NB4 (cell line): Measurements from ENCODE around the gene CRIP1.

Source experiments
- DNase-seq: peaks from one replicate; pipeline ENCODE4 v3.0.0; 2010; ENCODE audit warnings: low read depth
- H3K4me3 ChIP-seq: one replicate; pipeline ENCODE4 v1.5.1; 2011; ENCODE audit warnings: mild to moderate bottlenecking, low read depth, low read length, moderate library complexity
- MAX ChIP-seq: IDR thresholded peaks from 2 replicates; pipeline ENCODE4 v1.6.1; 2011; ENCODE audit warnings: low read depth, low read length
- MYC ChIP-seq: IDR thresholded peaks from 2 replicates; pipeline ENCODE4 v1.6.1; 2011; ENCODE audit warnings: low read depth, low read length
- POLR2A ChIP-seq: IDR thresholded peaks from 2 replicates; pipeline ENCODE4 v1.6.1; 2011; ENCODE audit warnings: mild to moderate bottlenecking; ENCODE audit not compliant: insufficient read length; ENCODE audit errors: extremely low read depth
- TF ChIP-seq, protein P1 (sequence below): IDR thresholded peaks from one replicate; pipeline ENCODE4 v1.5.1; 2012; ENCODE audit warnings: low read depth, low read length

CRIP1 gene

GRCh38 chr14:105533811-105534498, 47.3 kb downstream of the CRIP1 start:
- H3K4me3 ChIP-seq: no peak overlapping the region
- TF ChIP-seq, protein P1, sequence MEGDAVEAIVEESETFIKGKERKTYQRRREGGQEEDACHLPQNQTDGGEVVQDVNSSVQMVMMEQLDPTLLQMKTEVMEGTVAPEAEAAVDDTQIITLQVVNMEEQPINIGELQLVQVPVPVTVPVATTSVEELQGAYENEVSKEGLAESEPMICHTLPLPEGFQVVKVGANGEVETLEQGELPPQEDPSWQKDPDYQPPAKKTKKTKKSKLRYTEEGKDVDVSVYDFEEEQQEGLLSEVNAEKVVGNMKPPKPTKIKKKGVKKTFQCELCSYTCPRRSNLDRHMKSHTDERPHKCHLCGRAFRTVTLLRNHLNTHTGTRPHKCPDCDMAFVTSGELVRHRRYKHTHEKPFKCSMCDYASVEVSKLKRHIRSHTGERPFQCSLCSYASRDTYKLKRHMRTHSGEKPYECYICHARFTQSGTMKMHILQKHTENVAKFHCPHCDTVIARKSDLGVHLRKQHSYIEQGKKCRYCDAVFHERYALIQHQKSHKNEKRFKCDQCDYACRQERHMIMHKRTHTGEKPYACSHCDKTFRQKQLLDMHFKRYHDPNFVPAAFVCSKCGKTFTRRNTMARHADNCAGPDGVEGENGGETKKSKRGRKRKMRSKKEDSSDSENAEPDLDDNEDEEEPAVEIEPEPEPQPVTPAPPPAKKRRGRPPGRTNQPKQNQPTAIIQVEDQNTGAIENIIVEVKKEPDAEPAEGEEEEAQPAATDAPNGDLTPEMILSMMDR: no peak
- TF ChIP-seq POLR2A (no peak), MAX (no peak), MYC (no peak)
- DNase-seq: no peak

DNA sequence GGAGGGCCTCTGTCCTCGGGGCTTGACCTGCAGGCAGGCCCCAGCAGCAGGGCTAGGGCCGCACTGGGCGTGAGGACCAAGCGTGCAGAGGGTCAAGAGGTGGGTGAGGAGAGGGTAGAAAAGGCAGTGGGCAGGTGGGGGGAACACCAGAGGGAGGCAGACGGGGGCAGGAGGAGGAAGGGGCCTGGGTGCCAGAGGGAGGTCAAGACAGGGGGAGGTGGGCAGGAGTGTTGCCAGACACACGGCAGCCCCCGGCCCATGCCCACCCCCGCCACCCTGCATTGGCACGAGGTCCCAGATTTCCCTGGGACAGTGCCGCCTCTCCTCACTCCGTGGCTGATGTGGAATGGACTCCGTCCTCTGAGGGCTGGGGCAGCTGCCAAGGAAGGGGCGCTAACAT, 47.9 kb downstream of the CRIP1 start:
- H3K4me3 ChIP-seq: no peak overlapping the region

GRCh38 chr14:105536051-105536450, 49.4 kb downstream of the CRIP1 start:
- TF ChIP-seq MYC: no peak
- TF ChIP-seq POLR2A: no peak
- TF ChIP-seq, protein P1: no peak
- no peak for TF ChIP-seq MAX
- no peak overlapping the region for H3K4me3 ChIP-seq
- DNase-seq: no peak

More for the DNA sequence above, 47.9 kb downstream of the CRIP1 start:
- no peak for DNase-seq
- TF ChIP-seq, protein P1: no peak
- no peak for TF ChIP-seq MYC
- TF ChIP-seq MAX: no peak
- TF ChIP-seq POLR2A: no peak

DNA sequence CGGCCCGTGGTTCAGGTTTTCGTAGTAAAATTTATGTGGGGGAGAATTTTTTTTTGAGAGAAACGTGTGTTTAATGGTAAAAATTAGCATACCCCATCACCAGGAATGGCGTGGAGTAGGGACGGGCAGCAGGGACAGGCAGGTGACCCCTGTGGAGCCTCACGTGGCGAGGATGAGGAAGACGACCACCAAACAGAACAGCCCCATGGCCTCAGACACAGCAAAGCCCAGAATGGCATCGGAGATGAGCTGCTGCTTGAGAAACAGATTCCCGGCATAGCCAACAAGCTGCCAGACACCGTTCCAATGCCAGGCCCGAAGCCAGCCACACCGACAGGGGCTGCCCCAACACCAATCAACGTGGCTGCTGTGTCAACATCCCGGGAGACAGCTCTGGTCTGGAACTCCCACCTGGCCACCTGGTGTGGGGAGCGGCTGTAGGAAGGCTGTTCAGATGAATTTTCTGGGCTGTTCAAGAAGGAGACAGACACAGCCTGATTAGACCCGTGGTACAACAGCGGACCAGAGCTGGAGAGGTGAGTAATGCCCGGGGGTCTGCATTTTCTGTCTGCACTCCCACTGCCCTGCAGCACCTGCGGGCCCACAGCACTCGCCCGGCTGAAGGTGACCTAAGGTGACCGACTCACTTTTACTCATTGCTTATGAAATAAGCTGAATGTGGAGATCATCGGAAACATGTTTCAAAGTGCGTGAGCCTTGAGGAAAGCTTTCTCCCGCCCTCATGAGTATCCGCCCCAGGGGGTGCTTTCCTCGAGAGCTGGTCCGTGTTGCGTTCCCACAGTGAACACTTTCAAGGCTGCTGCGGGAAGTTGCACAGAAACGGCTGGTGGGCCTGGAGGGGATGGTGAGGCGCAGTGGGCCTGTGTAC, 50.2 kb downstream of the CRIP1 start:
- H3K4me3 ChIP-seq: no peak overlapping the region
- TF ChIP-seq MAX: no peak
- no peak for TF ChIP-seq MYC
- TF ChIP-seq POLR2A: no peak
- TF ChIP-seq, protein P1: no peak
- no peak for DNase-seq

- H3K4me3 ChIP-seq: no peak overlapping the region
- TF ChIP-seq, protein P1: peak; percentile 78
- TF ChIP-seq MAX (no peak), MYC (no peak), POLR2A (no peak)
- peak; percentile 40 for DNase-seq
Measured at GRCh38 chr14:105537580-105538474, 51.1 kb downstream of the CRIP1 start.
